Endothelial cell of umbilical vein (primary cell): Measurements from ENCODE around the gene EXOC3L1. TPM values are rescaled to one million over a fixed set of nuclear protein-coding genes. Genes with fewer than 3 reads are reported as not detected.
A peak's percentile ranks its signal among the peaks of the same experiment; 100 is the strongest.

Source experiments
- BruUV-seq: library from RNA; stranded (reverse); fragments of 400-500 nt; replicated peaks from 2 replicates; lab custom pipeline; 2021; lab: Mats Ljungman, UMichigan
- CTCF ChIA-PET: fragments of 300-600, 350-600 bp; sonication (Branson Sonifier 250); formaldehyde crosslinking; loops from one replicate; lab custom pipeline; 2021; ENCODE audit warnings: antibody characterized with exemption, inconsistent platforms; lab: Charles Lee
- POLR2A ChIA-PET: fragments of 300-600, 350-600 bp; sonication (Branson Sonifier 250); formaldehyde crosslinking; loops from one replicate; lab custom pipeline; 2021; ENCODE audit warnings: antibody characterized with exemption, inconsistent platforms; lab: Charles Lee
- DNase-seq: peaks from one replicate; pipeline ENCODE4 v3.0.0-alpha.2; 2011; ENCODE audit warnings: low read depth, low spot score
- FAIRE-seq: peaks from 2 replicates; lab custom pipeline; 2011; peaks lifted over from hg19 to GRCh38; lab: Jason Lieb, UNC
- H2AFZ ChIP-seq: 2 replicates; pipeline ENCODE4 v1.6.0; 2012; ENCODE audit warnings: low read depth, low read length, control low read depth, inconsistent platforms
- H3K27ac ChIP-seq: 2 replicates; pipeline ENCODE4 v1.5.1; 2011; ENCODE audit warnings: low read depth, mild to moderate bottlenecking, control low read depth, low read length, moderate library complexity; ENCODE audit not compliant: insufficient read depth
- H3K27me3 ChIP-seq, 2 experiments: 2 replicates each; pipeline versions ENCODE4 v1.6.0 to v1.6.1; 2011; ENCODE audit warnings: low read length in 2 of 2, mixed read lengths in 1 of 2; ENCODE audit not compliant: control insufficient read depth in 2 of 2, insufficient read depth in 2 of 2
- H3K36me3 ChIP-seq, 2 experiments: 2 replicates in 1 of 2; 3 replicates in 1 of 2; pipeline ENCODE4 v1.5.1; 2011; ENCODE audit warnings: low read length in 2 of 2, mild to moderate bottlenecking in 1 of 2, moderate library complexity in 1 of 2; ENCODE audit not compliant: control insufficient read depth in 2 of 2, insufficient read depth in 2 of 2; ENCODE audit errors: extremely low read depth in 1 of 2
- H3K4me1 ChIP-seq: 3 replicates; pipeline ENCODE4 v1.5.1; 2011; ENCODE audit warnings: mild to moderate bottlenecking, low read length; ENCODE audit not compliant: control insufficient read depth, insufficient read depth; ENCODE audit errors: extremely low read depth
- H3K4me2 ChIP-seq: 2 replicates; pipeline ENCODE4 v1.6.1; 2011; ENCODE audit warnings: low read length, control low read depth, mixed read lengths; ENCODE audit not compliant: insufficient read depth
- H3K4me3 ChIP-seq, 3 experiments: fragments of 200-600 bp in 1 of 3; sonication (generic), shearing (Covaris generic) in 1 of 3; replicated peaks in 1 of 3; 2 replicates each; pipeline ENCODE4 v1.5.1; 2011 to 2016; ENCODE audit warnings: control low read depth in 3 of 3, low read length in 3 of 3, mild to moderate bottlenecking in 2 of 3, inconsistent platforms in 1 of 3, low read depth in 1 of 3, moderate library complexity in 1 of 3; ENCODE audit not compliant: insufficient read depth in 1 of 3
- H3K79me2 ChIP-seq: 2 replicates; pipeline ENCODE4 v1.6.0; 2012; ENCODE audit warnings: low read length, inconsistent platforms; ENCODE audit not compliant: control insufficient read depth, insufficient read depth
- H3K9ac ChIP-seq: replicated peaks from 2 replicates; pipeline ENCODE3; 2011; ENCODE audit warnings: low read length, control low read depth; ENCODE audit not compliant: insufficient read depth; ENCODE audit errors: extremely low read depth
- H3K9me1 ChIP-seq: replicated peaks from 3 replicates; pipeline ENCODE4 v1.6.0; 2011; ENCODE audit warnings: mild to moderate bottlenecking, low read length; ENCODE audit not compliant: control insufficient read depth, insufficient read depth; ENCODE audit errors: extremely low read depth
- H3K9me3 ChIP-seq: replicated peaks from 2 replicates; pipeline ENCODE4 v1.5.1; 2012; ENCODE audit warnings: low read length, inconsistent platforms; ENCODE audit not compliant: control insufficient read depth, insufficient read depth
- H4K20me1 ChIP-seq: replicated peaks from 2 replicates; pipeline ENCODE3; 2011; ENCODE audit warnings: mild to moderate bottlenecking, low read length; ENCODE audit not compliant: control insufficient read depth, insufficient read depth; ENCODE audit errors: extremely low read depth
- CTCF ChIP-seq, 2 donors: IDR thresholded peaks; 1 replicate in 1 of 2; 2 replicates in 1 of 2; pipeline ENCODE4 v1.5.1; 2011; ENCODE audit warnings: low read length in 2 of 2, mild to moderate bottlenecking in 2 of 2, moderate library complexity in 2 of 2, control low read depth in 1 of 2, inconsistent platforms in 1 of 2, low read depth in 1 of 2; ENCODE audit not compliant: insufficient read depth in 1 of 2; ENCODE audit errors: extremely low read depth in 1 of 2
- EZH2 ChIP-seq: IDR thresholded peaks from 2 replicates; pipeline ENCODE4 v1.6.1; 2012; ENCODE audit warnings: borderline replicate concordance, low read depth, mild to moderate bottlenecking, moderate library complexity, low read length, inconsistent platforms; ENCODE audit not compliant: severe bottlenecking
- MAX ChIP-seq: IDR thresholded peaks from 2 replicates; pipeline ENCODE4 v1.6.1; 2011; ENCODE audit not compliant: insufficient read depth, insufficient read length
- POLR2A ChIP-seq: IDR thresholded peaks from 2 replicates; pipeline ENCODE4 v1.6.1; 2012; ENCODE audit warnings: low read depth, mild to moderate bottlenecking, control low read depth, low read length
- POLR2AphosphoS5 ChIP-seq: IDR thresholded peaks from 2 replicates; pipeline ENCODE4 v1.6.1; 2012; ENCODE audit warnings: low read depth, mild to moderate bottlenecking, control low read depth, low read length, moderate library complexity; ENCODE audit not compliant: insufficient read depth
- dilution Hi-C: fragments of 300-500 bp; cut with MboI; formaldehyde crosslinking; loops from one replicate; pipeline ENCODE4 v1.15.0; 2019; ENCODE audit warnings: low sequenced_read_pairs; ENCODE audit not compliant: extremely low pct_ligation_motif_present
- intact Hi-C: fragments of 100-400 bp; cut with micrococcal nuclease; formaldehyde crosslinking; loops from one replicate; pipeline ENCODE4 v1.10.0; 2022
- polyA plus RNA-seq, 4 experiments: library from polyadenylated mRNA; depleted of rRNA in 3 of 4; stranded (reverse) in 3 of 4; unstranded in 1 of 4; fragments of >200 nt; gene quantifications; 2 replicates each; pipeline versions ENCODE4 v1.2.1 to v1.2.3, GENCODE V29; 2011 to 2012; ENCODE audit warnings: missing spikeins in 1 of 4
- total RNA-seq: library from RNA; stranded (reverse); gene quantifications from 2 replicates; pipeline ENCODE4 v1.2.3, GENCODE V29; 2021

Gene EXOC3L1
- total and polyA plus RNA-seq, 2 donors (not counting 3 experiments of a cell fraction or from before 2014, with no cell fraction given) = 10.8 to 11.6 TPM

- H3K4me2 ChIP-seq = peak overlapping the region; percentile 43
These were observed 25.9 kb downstream of the EXOC3L1 start for GRCh38 chr16:67163999-67164558.

GRCh38 chr16:67163164-67163998 lies 26.6 kb downstream of the EXOC3L1 start:
- no peak for TF ChIP-seq CTCF (IDR thresholded peaks at IDR 0.05; ENCODE audit: extremely low read depth in 1 of 2, insufficient read depth in 1 of 2, low read depth in 1 of 2, low read length in 2 of 2)
- TF ChIP-seq POLR2AphosphoS5 = peak; percentile 37
- peak; percentile 72 for TF ChIP-seq EZH2
- TF ChIP-seq POLR2A = no peak
- H3K79me2 ChIP-seq = no peaks in the 10 kb centered on the region
- H3K9me3 ChIP-seq = no peaks in the 10 kb centered on the region
- POLR2A ChIA-PET = no interaction called here
- CTCF ChIA-PET = interaction anchor here (0.7 to 3.4 kb wide), 6 partner anchors 8 to 145 kb away, joined by 3 to 23 read pairs (median 6); no protein-coding TSS in a partner anchor
- H3K4me2 ChIP-seq = peak overlapping the region; percentile 43
- DNase-seq (peak; percentile 55), FAIRE-seq (peak; percentile 77)
- BruUV-seq = no TSS peak
- H3K27ac ChIP-seq = no peak overlapping the region
- no peaks in the 10 kb centered on the region for H3K9me1 ChIP-seq
- H3K4me3 ChIP-seq = peak overlapping the region in 1 of 3 experiments; percentile 8
- intact Hi-C loops = no loop called here
- no peak overlapping the region for H3K9ac ChIP-seq
- H3K36me3 ChIP-seq = no peaks in the 10 kb centered on the region
- dilution Hi-C loops = no loop called here
- no peaks in the 10 kb centered on the region for H4K20me1 ChIP-seq
- H2AFZ ChIP-seq = peak overlapping the region; percentile 38
- H3K27me3 ChIP-seq = peaks cover 36 to 46% of the 10 kb centered on the region in 2 experiments
- peaks cover 18% of the 10 kb centered on the region for H3K4me1 ChIP-seq

More at GRCh38 chr16:67163999-67164558, 25.9 kb downstream of the EXOC3L1 start:
- no peak overlapping the region for H3K9ac ChIP-seq
- POLR2A ChIA-PET = interaction anchor here (0.8 kb wide), 1 partner anchor 65 kb away, joined by 5 read pairs; no protein-coding TSS in a partner anchor
- no peak overlapping the region for H2AFZ ChIP-seq
- peaks cover 36 to 46% of the 10 kb centered on the region in 2 experiments for H3K27me3 ChIP-seq
- no peaks in the 10 kb centered on the region for H3K9me1 ChIP-seq
- H3K36me3 ChIP-seq = no peaks in the 10 kb centered on the region
- CTCF ChIA-PET = interaction anchor here (0.7 to 3.4 kb wide), 4 partner anchors 9 to 21 kb away, joined by 3 to 23 read pairs (median 10); no protein-coding TSS in a partner anchor
- H3K4me1 ChIP-seq = peaks cover 18% of the 10 kb centered on the region
- H3K79me2 ChIP-seq = no peaks in the 10 kb centered on the region
- BruUV-seq = no TSS peak
- no peak for TF ChIP-seq MAX
- no peak for TF ChIP-seq POLR2A
- no peaks in the 10 kb centered on the region for H4K20me1 ChIP-seq
- FAIRE-seq (no peak), DNase-seq (no peak)
- intact Hi-C loops = no loop called here
- H3K9me3 ChIP-seq = no peaks in the 10 kb centered on the region
- dilution Hi-C loops = no loop called here
- H3K27ac ChIP-seq = no peak overlapping the region
- peak overlapping the region in 1 of 3 experiments; percentile 8 for H3K4me3 ChIP-seq
